GM19240 (cell line): ENCODE results near the gene UFD1.
"Not testable (repeated sequence)": the region's sequence is repeated elsewhere in the genome, so short reads cannot be mapped to it uniquely, and the experiment has no call there.

Experiments
- DNase-seq: peaks from one replicate; pipeline ENCODE4 v3.0.0; 2011; ENCODE audit warnings: low spot score; ENCODE audit not compliant: insufficient read length

Gene UFD1

DNA sequence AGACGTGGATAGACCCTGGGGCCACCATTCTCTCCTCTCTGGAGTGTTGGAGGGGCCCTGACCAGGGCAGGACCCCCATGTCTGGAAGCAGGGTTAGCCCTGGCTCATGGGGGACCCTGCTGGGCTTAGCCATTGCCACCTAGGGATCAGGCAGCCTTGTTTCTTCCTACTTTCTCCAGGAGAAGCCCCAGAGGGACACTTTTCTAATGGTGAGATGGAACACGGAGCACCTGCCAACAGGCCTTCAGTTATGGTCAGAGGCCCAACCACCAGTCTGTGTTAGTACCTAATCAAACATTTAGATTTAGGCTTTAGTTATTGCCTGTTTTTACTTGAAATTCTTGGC, 29.6 kb downstream of the UFD1 start:
- DNase-seq, result no peak

GRCh38 chr22:19448739-19449421, 30.1 kb downstream of the UFD1 start:
- DNase-seq, result peak; percentile 17

DNA sequence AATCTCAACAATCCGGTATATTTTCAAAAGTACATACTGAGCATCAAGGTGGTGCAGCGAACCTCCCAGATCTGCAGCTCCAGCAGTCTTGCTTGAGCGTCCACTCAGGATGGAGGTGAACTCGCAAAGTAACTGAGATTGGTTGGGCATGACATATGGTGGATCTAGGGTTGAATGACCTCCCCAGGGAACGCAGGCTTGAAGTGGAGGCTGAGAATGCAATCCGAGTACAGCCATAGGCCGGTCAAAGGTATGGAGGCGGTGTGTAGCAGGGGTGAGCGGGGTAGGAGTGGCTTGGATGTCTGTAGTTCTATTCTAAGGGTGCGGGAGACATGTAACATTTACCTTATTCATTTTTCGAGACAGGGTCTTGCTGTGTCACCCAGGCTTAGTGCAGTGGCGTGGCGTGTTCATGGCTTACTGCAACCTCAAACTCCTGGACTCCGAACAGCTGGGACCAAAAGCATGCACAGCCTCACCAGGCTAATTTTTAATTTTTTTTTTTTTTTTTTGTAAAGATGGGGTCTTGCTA, 30.9 kb downstream of the UFD1 start:
- DNase-seq, result peak; percentile 60

GRCh38 chr22:19447330-19448075, 31.5 kb downstream of the UFD1 start, which contains the start of gene C22orf39:
TSS of gene C22orf39 (minus strand) at chr22:19447711. CDS start at chr22:19447688, 23 bp downstream.
- peak; percentile 89 for DNase-seq

DNA sequence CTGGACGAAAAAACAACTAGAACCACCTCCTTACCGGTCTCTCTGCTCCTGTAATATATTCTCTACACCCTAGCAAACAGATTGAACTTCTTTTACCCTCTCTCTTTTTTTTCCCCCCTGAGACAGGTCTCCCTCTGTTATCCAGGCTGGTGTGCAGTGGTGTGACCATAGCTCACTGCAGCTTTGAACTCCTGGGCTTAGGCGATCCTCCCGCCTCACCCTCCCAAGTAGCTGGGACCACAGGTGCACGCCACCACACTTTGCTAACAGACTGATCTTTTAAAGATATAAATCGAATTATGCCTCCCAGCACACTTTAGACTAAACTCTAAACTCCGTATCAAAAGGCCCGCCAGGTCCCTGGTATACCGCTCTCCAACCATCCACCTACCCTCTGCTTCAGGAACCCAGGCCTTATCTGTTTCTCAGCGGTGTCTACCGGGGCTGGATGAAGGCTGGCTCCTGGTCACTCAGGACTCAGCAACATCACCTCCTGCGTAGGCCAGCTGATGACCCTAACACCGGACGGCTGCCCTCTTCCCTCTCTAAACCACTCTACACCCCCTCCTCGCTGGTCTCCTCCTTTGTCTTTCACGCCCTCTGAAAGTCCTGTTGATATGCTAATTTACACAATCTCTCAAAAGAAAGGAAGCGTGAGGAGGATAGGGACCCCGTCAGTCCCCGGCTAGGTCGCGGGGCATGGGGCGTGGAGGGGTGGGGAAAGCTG, 32.2 kb downstream of the UFD1 start:
- DNase-seq, result no peak

GRCh38 chr22:19445279-19445982, 33.6 kb downstream of the UFD1 start:
- DNase-seq, result not testable (repeated sequence)

GRCh38 chr22:19443544-19444211, 35.3 kb downstream of the UFD1 start:
- DNase-seq, result no peak

GRCh38 chr22:19442166-19442565, 36.8 kb downstream of the UFD1 start:
- no peak for DNase-seq

DNA sequence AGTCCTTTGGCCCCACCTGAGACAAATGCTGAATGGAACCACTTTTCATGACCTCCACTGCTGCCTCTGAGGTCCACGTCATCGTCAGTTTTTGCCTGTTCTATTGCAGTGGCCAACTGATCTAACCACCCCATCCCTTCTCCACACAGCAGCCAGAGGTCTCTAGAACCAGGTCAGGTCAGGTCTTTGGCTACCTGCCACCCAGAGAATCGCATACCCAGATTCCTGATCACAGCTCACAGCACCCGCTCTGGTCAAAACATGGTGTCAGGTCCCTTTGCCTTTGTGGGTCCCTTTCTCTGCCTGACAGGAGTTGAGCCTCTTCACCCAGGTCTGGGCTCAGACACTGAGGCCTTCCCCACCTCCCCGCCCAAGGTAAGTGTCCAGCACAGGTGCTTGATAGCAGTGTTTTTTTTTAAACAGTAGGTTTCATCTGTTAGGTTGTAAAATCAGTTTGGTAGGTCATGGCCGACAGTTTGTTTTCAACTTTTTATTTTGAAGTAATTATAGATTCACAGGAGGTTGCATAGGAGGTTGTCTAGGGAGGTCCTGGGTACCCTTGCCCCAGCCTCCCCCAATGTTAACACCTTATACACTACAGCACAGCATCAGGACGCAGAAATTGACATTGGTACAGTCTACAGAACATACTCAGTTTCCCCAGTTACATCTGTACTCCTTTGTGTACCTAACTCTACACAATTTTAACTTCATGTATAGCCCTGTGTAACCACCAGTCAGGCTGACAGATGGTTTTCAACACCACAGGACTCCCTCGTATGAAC, 38.4 kb downstream of the UFD1 start:
- no peak for DNase-seq

DNA sequence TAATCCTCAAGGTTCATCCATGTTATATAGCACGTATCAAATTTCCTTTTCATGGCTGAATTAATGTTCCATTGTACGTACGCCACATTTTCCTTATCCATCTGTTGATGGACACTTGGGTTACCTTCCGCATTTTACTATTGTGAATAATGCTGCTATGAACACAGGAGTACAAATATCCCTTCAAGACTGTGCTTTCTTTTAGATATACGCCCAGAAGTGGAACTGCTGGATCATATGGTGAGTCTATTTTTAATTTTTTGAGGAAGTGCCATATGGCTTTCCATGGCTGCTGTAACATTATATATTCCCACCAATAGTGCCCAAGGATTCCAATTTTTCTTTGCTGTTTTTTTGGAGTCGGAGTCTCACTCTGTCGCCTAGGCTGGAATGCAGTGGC, 40.7 kb downstream of the UFD1 start:
- DNase-seq, result no peak

GRCh38 chr22:19436444-19437161, 42.4 kb downstream of the UFD1 start:
- DNase-seq, result not testable (repeated sequence)

GRCh38 chr22:19434829-19435580, 44.0 kb downstream of the UFD1 start:
- no peak for DNase-seq

DNA sequence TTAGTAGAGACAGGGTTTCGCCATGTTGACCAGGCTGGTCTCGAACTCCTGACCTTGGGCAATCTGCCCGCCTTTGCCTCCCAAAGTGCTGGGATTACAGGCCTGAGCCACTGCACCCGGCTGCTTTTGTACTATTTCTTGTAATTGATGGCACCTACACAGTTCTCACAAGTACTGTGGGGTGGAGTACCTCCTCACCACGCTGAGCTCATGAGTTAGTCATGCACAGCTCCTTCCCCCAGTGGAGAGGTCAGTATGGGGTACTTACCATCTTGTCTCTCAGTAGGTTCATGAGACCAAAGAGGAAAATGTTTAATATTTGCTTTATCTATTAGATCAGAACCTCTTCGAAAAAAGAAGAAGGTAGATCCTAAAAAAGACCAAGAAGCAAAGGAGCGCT, 44.6 kb downstream of the UFD1 start:
- DNase-seq, result no peak

DNA sequence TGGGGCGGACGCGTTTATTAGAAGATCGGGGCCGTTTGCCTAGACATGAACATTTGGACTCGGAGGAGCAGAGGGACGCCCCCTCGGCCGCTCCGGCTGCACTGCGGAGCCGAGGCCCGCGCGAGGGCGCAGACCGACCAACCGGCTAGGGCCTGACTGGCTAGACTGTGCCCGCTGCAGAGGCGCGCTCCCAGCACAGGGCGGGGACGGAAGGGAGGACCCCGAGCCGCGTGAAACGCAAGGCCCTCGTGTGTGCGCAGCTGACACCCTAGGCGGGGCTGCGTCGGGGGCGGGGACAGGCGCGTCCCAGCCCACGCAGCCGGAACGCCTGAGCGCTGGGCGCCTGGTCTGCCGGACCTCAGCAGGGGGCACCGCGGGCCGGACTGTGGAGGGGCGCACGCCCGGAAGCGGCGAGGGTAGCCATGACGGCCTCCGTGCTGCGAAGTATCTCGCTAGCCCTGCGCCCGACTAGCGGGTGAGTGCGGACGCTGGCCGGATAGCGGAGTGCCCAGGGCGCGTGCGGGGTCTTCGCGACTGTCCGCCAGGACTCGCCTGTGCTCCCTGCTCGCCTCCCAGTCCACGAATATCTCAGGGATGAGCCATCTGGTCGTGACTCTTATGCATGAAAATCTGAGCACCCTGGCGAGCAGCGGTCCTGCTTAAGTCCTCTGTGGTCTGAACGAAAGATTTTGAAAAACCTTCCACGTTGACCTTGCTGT, 46.7 kb downstream of the UFD1 start, which contains the start of gene MRPL40:
MRPL40 (plus strand) TSS at position 413 of the 719 bp plus-strand sequence; CDS start at position 423, 10 bp downstream.
- peak; percentile 81 for DNase-seq

- DNase-seq, result peak; percentile 50
Observed at GRCh38 chr22:19431649-19432132, 47.3 kb downstream of the UFD1 start, which contains the start of gene HIRA. TSS of gene HIRA (minus strand) at chr22:19431733. CDS start at chr22:19431476, 257 bp downstream.

GRCh38 chr22:19430890-19431541, 48.0 kb downstream of the UFD1 start:
- no peak for DNase-seq
